ENCODE results near the gene SARDH. TPM values are rescaled to one million over a fixed set of nuclear protein-coding genes. Genes with fewer than 3 reads are reported as not detected.
A peak's percentile ranks its signal among the peaks of the same experiment; 100 is the strongest.

The SARDH gene
- total RNA-seq, 1 experiment from 2014 or later: 5.3 TPM

- Histone ChIP-seq H4K91ac (ENCODE audit: insufficient read length, low read depth, low read length) (no peak overlapping the region), H3K9me3 (ENCODE audit: control insufficient read depth, low read depth, low read length) (no peaks in the 10 kb centered on the region), H2AFZ (ENCODE audit: low read length) (no peak overlapping the region), H3K79me2 (ENCODE audit: insufficient read depth, low read length) (no peaks in the 10 kb centered on the region), H4K5ac (ENCODE audit: insufficient read length, low read depth, low read length) (no peak overlapping the region), H3K27ac (ENCODE audit: insufficient read length, low read depth, low read length) (no peak overlapping the region), H3T11ph (ENCODE audit: low read length) (no peak overlapping the region), H3K23me2 (ENCODE audit: insufficient read length, low read depth, low read length, poor library complexity, severe bottlenecking) (no peaks in the 10 kb centered on the region), H3K4ac (ENCODE audit: low read depth, low read length) (no peak overlapping the region), H2BK120ac (ENCODE audit: low read depth, low read length, poor library complexity, severe bottlenecking) (no peak overlapping the region), H2BK5ac (ENCODE audit: insufficient read length, low read length) (no peak overlapping the region), H3K27me3 (ENCODE audit: insufficient read depth, low read length) (no peaks in the 10 kb centered on the region), H3K14ac (ENCODE audit: insufficient read depth, low read length) (no peak overlapping the region), H2BK12ac (ENCODE audit: insufficient read length, low read depth, low read length) (no peak overlapping the region), H3K56ac (ENCODE audit: insufficient read length, low read depth, low read length) (no peak overlapping the region), H4K20me1 (ENCODE audit: control insufficient read depth, insufficient read depth, insufficient read length) (no peaks in the 10 kb centered on the region), H2BK20ac (ENCODE audit: low read depth, low read length, poor library complexity, severe bottlenecking) (no peak overlapping the region), H3K18ac (ENCODE audit: insufficient read length, low read depth, low read length) (no peak overlapping the region), H3K79me1 (ENCODE audit: insufficient read depth, low read depth, low read length, poor library complexity, severe bottlenecking) (no peaks in the 10 kb centered on the region), H2BK15ac (ENCODE audit: low read depth, low read length) (no peak overlapping the region), H3K4me2 (ENCODE audit: insufficient read depth, insufficient read length, low read length) (no peak overlapping the region), H4K8ac (replicated peaks; ENCODE audit: insufficient read length, low read depth, low read length) (no peak overlapping the region), H3K23ac (ENCODE audit: insufficient read length, low read depth, low read length) (no peak overlapping the region), H3K4me1 (ENCODE audit: insufficient read depth, low read length) (peaks cover 3% of the 10 kb centered on the region; the same call in 1 of the 2 replicates), H3K9ac (ENCODE audit: extremely low read depth, insufficient read length, low read length) (no peak overlapping the region), H2AK5ac (ENCODE audit: insufficient read length, low read length) (no peak overlapping the region)
- DNase-seq: peak; percentile 75
- Mint-ChIP-seq H3K4me3 (no peak overlapping the region), H3K27me3 (ENCODE audit: low read depth) (peaks cover 5% of the 10 kb centered on the region; the same call in 1 of the 2 replicates), H3K36me3 (ENCODE audit: insufficient read depth in 1 of 3, low read depth in 3 of 3) (peaks cover 0 to 2% (median 0%) of the 10 kb centered on the region in 3 experiments; a peak in 1 of 7 replicates), H3K4me1 (peaks cover 6 to 26% of the 10 kb centered on the region in 2 experiments), H3K27ac (no peak overlapping the region), H3K9me3 (no peaks in the 10 kb centered on the region; a peak in 1 of 5 replicates)
- no CpG with 5 or more reads among the region's 30 CpGs for WGBS (ENCODE audit: extremely low coverage, insufficient read length, low lambda C conversion rate)
- TF ChIP-seq CTCF (conservative IDR thresholded peaks at IDR 0.05): no peak
Observed at GRCh38 chr9:133731876-133732638, 6.1 kb downstream of the SARDH start.

Measured in H9 (cell line).